Smooth muscle cell (in vitro differentiated cells): Measurements from ENCODE around the gene OGFR. TPM values are rescaled to one million over a fixed set of nuclear protein-coding genes. Genes with fewer than 3 reads are reported as not detected.
A peak's percentile ranks its signal among the peaks of the same experiment; 100 is the strongest.

ENCODE experiments used
- DNase-seq: peaks from one replicate; lab custom pipeline; 2025; ENCODE audit not compliant: unreplicated experiment; lab: John Stamatoyannopoulos, UW
- H2AFZ ChIP-seq: fragments of 200-600 bp; sonication (generic); 2 replicates; pipeline ENCODE4 v1.6.0; 2016; ENCODE audit warnings: antibody characterized with exemption, low read depth, mild to moderate bottlenecking
- H3F3A ChIP-seq: fragments of 200-600 bp; sonication (generic); 2 replicates; pipeline ENCODE4 v1.6.0; 2017; ENCODE audit warnings: antibody characterized with exemption, low read depth
- H3K27ac ChIP-seq: fragments of 200-600 bp; sonication (generic); 2 replicates; pipeline ENCODE4 v1.5.1; 2016; ENCODE audit warnings: low read depth, mild to moderate bottlenecking
- H3K27me3 ChIP-seq: fragments of 200-600 bp; sonication (generic); 2 replicates; pipeline ENCODE4 v1.6.1; 2016; ENCODE audit warnings: low read depth, mild to moderate bottlenecking
- H3K36me3 ChIP-seq: fragments of 200-600 bp; sonication (generic); 2 replicates; pipeline ENCODE4 v1.5.1; 2016; ENCODE audit warnings: low read depth
- H3K4me1 ChIP-seq: fragments of 200-600 bp; sonication (generic); 2 replicates; pipeline ENCODE4 v1.5.1; 2016; ENCODE audit warnings: low read depth
- H3K4me2 ChIP-seq: fragments of 200-600 bp; sonication (generic); 2 replicates; pipeline ENCODE4 v1.6.0; 2016; ENCODE audit warnings: mild to moderate bottlenecking
- H3K4me3 ChIP-seq: fragments of 200-600 bp; sonication (generic); 2 replicates; pipeline ENCODE4 v1.5.1; 2016; ENCODE audit warnings: mild to moderate bottlenecking
- H3K79me2 ChIP-seq: fragments of 200-600 bp; sonication (generic); 2 replicates; pipeline ENCODE4 v1.6.0; 2016; ENCODE audit warnings: low read depth, mild to moderate bottlenecking
- H3K9ac ChIP-seq: fragments of 200-600 bp; sonication (generic); 2 replicates; pipeline ENCODE4 v1.6.0; 2016; ENCODE audit warnings: low read depth
- H3K9me3 ChIP-seq: fragments of 200-600 bp; sonication (generic); replicated peaks from 2 replicates; pipeline ENCODE4 v1.5.1; 2016; ENCODE audit warnings: low read depth
- H4K20me1 ChIP-seq: fragments of 200-600 bp; sonication (generic); 2 replicates; pipeline ENCODE4 v1.6.0; 2016; ENCODE audit warnings: low read depth
- WGBS: methylation state at CpG from one replicate; pipeline ENCODE4 v1.1.7; 2016; ENCODE audit warnings: low lambda C conversion rate; 5-methylcytosine and 5-hydroxymethylcytosine counted together
- polyA plus RNA-seq: library from polyadenylated mRNA; unstranded; fragments of >200 nt; fragmentation: Nextera tagmentation; extraction: Ambion mirVana; gene quantifications from 2 replicates; pipeline ENCODE4 v1.2.1, GENCODE V29; 2016
- total RNA-seq: library from RNA; depleted of rRNA; stranded (reverse); fragments of >200 nt; gene quantifications from 2 replicates; pipeline ENCODE4 v1.2.3, GENCODE V29; 2014
- TF ChIP-seq, protein P1 (sequence below): fragments of 200-600 bp; sonication (generic); IDR thresholded peaks from 2 replicates; pipeline ENCODE4 v1.5.1; 2017; ENCODE audit warnings: borderline replicate concordance, mild to moderate bottlenecking, antibody characterized with exemption; ENCODE audit not compliant: insufficient read depth, poor library complexity, severe bottlenecking

Gene OGFR
- total and polyA plus RNA-seq, 2 experiments from 2014 or later: 24.4 to 53.2 TPM

DNA sequence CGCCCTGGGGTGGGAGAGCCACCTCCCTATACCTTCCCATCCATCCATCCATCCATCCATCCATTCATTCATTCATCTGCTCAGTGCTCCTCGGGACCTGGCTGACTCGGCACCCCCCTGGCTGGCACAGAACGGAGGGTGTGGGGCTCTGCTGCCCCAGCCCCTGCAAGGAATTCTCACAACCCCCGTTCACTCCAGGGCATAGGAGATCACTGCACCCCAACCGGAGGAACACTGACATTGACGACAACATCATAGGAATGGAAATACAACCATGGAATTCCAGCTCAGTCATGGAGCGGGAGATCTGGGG is 36.4 kb upstream of the OGFR start:
- 93% methylated on average over 8 of the region's 8 CpGs for WGBS
- Histone ChIP-seq H3K9me3 (no peaks in the 10 kb centered on the region), H3K9ac (no peak overlapping the region), H3K36me3 (no peaks in the 10 kb centered on the region), H4K20me1 (no peaks in the 10 kb centered on the region), H3K4me1 (peaks cover 7% of the 10 kb centered on the region), H2AFZ (no peak overlapping the region), H3K4me2 (peak overlapping the region; percentile 52), H3F3A (no peaks in the 10 kb centered on the region), H3K27me3 (no peaks in the 10 kb centered on the region), H3K27ac (no peak overlapping the region), H3K79me2 (no peaks in the 10 kb centered on the region), H3K4me3 (no peak overlapping the region)
- TF ChIP-seq, protein P1, sequence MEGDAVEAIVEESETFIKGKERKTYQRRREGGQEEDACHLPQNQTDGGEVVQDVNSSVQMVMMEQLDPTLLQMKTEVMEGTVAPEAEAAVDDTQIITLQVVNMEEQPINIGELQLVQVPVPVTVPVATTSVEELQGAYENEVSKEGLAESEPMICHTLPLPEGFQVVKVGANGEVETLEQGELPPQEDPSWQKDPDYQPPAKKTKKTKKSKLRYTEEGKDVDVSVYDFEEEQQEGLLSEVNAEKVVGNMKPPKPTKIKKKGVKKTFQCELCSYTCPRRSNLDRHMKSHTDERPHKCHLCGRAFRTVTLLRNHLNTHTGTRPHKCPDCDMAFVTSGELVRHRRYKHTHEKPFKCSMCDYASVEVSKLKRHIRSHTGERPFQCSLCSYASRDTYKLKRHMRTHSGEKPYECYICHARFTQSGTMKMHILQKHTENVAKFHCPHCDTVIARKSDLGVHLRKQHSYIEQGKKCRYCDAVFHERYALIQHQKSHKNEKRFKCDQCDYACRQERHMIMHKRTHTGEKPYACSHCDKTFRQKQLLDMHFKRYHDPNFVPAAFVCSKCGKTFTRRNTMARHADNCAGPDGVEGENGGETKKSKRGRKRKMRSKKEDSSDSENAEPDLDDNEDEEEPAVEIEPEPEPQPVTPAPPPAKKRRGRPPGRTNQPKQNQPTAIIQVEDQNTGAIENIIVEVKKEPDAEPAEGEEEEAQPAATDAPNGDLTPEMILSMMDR: no peak
- DNase-seq: no peak

DNA sequence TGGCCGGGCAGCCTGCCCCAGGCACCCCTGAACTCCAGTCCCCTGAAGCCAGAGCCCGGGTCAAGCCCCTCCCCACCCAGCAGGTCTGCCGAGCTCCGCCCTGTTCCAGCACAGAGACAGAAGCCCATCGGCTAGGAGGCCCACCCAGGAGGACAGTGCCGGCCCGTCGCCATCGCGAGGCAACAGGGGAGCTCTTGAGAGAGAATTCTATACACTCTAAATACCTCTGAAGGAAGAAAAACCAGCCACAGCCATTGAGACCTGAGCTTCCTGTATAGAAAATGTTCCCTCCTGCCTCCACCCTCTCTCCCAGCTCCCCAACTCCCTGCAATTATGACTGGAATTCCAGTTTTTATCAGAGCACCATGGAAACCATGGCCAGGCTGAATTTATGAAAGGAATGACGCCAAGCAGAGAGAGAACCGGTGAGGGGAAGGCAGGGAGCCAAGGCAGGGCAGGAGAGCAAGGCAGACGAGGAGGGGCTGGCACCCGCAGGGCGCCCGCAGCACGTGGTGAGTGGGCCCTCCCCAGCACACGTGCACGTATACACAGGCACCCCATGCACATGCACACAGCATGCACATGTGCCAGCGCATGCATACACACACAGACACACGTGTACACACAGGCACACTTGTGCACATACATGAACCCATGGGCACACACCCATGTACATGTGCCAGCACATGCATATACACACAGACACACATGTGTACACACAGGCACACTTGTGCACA is 35.9 kb upstream of the OGFR start:
- no peaks in the 10 kb centered on the region for H3F3A ChIP-seq
- H3K4me1 ChIP-seq: peaks cover 7% of the 10 kb centered on the region
- H3K4me3 ChIP-seq: no peak overlapping the region
- H2AFZ ChIP-seq: no peak overlapping the region
- TF ChIP-seq, protein P1: no peak
- H3K9me3 ChIP-seq: no peaks in the 10 kb centered on the region
- H3K79me2 ChIP-seq: no peaks in the 10 kb centered on the region
- no peak overlapping the region for H3K27ac ChIP-seq
- H3K9ac ChIP-seq: no peak overlapping the region
- no peaks in the 10 kb centered on the region for H4K20me1 ChIP-seq
- peak overlapping the region; percentile 52 for H3K4me2 ChIP-seq
- H3K36me3 ChIP-seq: no peaks in the 10 kb centered on the region
- no peaks in the 10 kb centered on the region for H3K27me3 ChIP-seq
- 75% methylated on average over 17 of the region's 21 CpGs for WGBS
- DNase-seq: no peak

DNA sequence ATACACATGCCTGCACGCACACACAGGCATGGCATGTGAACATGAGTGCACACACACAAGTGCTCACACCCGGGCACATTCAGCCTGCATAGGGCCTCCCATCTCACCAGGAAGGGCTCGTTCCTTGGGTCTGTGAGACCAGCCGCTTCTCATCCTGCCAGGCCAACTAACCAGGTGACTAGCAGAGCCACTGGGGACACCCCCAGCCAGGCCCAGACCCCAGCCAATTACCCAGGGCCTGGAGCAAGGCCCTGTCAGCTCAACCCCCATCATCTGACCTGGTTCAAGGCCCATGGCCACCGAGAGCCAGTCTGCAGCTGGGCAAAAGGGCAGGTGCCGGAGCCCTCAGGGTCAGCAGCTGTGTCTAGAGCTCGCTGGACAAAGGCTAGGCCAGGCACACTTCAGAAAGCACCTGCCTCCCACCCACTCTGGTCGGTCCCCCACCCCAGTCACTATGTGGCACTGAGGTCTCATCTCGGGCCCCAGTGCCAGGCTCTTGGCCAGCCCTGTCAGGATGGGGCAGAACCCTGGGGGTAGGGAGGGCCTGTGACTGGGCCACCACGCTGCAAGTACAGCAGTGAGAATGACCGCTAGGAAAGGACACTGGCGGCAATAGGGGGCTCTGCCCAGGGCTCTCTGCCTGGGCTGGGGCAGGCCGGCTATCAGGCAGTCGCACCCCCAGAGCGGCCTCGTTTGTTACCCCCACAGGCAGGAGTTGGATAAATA is 35.1 kb upstream of the OGFR start:
- no peak overlapping the region for H3K27ac ChIP-seq
- H3K79me2 ChIP-seq: no peaks in the 10 kb centered on the region
- TF ChIP-seq, protein P1: no peak
- no peaks in the 10 kb centered on the region for H4K20me1 ChIP-seq
- no peak for DNase-seq
- peaks cover 7% of the 10 kb centered on the region for H3K4me1 ChIP-seq
- H3K4me2 ChIP-seq: no peak overlapping the region
- no peaks in the 10 kb centered on the region for H3K27me3 ChIP-seq
- H3K9me3 ChIP-seq: no peaks in the 10 kb centered on the region
- H2AFZ ChIP-seq: no peak overlapping the region
- WGBS: 89% methylated on average over 16 of the region's 16 CpGs
- H3F3A ChIP-seq: no peaks in the 10 kb centered on the region
- no peak overlapping the region for H3K9ac ChIP-seq
- H3K4me3 ChIP-seq: no peak overlapping the region
- no peaks in the 10 kb centered on the region for H3K36me3 ChIP-seq
